Muscle of arm (tissue), 12 donors: Measurements from ENCODE around the gene PTPN9. TPM values are rescaled to one million over a fixed set of nuclear protein-coding genes. Genes with fewer than 3 reads are reported as not detected.
A peak's percentile ranks its signal among the peaks of the same experiment; 100 is the strongest.
"Not testable (repeated sequence)": the region's sequence is repeated elsewhere in the genome, so short reads cannot be mapped to it uniquely, and the experiment has no call there.

Experiments
- DNase-seq: peaks from one replicate; pipeline ENCODE4 v3.0.0-alpha.2; 2013
- polyA plus RNA-seq, 12 donors: library from polyadenylated mRNA; unstranded; fragments of 120-200 nt; gene quantifications; one replicate each; pipeline ENCODE4 v1.2.1, GENCODE V29; 2013; ENCODE audit not compliant: insufficient read length in 12 of 12

PTPN9 gene
- polyA plus RNA-seq, 12 donors = 16.4 to 31.9 (median 23.4) TPM; not detected in 1

DNA sequence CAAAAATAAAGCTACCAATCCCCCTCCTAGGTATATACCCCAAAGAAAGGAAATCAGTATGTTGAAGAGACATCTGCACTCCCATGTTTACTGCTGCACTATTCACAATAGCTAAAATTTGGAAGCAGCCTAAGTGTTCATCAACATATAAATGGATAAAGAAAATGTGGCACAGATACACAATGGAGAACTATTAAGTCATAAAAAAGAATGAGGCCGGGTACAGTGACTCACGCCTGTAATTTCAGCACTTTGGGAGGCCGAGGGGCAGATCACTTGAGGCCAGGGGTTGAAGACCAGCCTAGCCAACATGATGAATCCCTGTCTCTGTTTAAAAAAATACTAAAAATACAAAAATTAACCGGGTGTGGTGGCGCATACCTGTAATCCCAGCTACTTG, 10.0 kb upstream of the PTPN9 start:
- DNase-seq = no peak

DNA sequence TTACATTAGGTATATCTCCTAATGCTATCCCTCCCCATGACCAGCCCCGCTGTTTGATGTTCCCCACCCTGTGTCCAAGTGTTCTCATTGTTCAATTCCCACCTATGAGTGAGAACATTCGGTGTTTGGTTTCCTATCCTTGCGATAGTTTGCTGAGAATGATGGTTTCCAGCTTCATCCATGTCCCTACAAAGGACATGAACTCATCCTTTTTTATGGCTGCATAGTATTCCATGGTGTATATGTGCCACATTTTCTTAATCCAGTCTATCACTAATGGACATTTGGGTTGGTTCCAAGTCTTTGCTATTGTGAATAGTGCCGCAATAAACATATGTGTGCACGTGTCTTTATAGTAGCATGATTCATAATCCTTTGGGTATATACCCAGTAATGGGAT, 7.3 kb upstream of the PTPN9 start:
- DNase-seq = not testable (repeated sequence)

DNA sequence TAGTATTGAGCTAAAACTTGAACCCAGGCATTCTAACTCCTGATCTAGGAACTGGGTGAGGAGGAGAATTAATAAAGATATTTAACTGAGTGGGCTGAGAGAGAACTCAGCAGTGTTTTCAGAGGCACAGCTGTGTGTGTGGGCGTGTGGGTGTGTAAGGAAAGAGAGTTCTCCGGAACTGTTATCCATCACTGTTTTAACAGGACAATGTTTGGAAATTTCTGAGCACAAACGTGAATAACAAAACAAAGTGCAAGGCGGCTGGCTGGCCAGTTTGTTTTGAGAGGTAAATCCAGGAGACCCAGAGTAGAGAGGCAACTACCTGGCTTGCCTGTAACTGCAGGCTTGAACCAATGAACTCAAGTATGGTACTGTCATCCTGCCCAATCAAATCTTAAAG, 5.0 kb upstream of the PTPN9 start:
- no peak for DNase-seq

DNA sequence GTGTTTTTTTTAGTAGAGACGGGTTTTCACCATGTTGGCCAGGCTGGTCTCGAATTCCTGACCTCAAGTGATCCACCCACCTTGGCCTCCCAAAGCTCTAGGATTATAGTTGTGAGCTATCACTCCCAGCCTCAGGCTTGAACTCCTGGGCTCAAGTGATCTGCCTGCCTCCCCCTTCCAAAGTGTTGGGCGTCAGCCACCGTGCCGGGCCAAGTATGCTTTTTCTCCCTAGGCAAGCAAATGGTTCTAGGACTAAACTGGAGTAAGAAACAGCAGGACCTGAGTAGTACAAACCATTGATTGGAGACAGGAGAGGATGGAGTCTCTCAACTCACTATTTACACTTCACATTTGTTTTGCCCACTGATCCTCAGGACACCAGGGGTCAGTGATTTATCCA, 4.6 kb upstream of the PTPN9 start:
- no peak for DNase-seq

DNA sequence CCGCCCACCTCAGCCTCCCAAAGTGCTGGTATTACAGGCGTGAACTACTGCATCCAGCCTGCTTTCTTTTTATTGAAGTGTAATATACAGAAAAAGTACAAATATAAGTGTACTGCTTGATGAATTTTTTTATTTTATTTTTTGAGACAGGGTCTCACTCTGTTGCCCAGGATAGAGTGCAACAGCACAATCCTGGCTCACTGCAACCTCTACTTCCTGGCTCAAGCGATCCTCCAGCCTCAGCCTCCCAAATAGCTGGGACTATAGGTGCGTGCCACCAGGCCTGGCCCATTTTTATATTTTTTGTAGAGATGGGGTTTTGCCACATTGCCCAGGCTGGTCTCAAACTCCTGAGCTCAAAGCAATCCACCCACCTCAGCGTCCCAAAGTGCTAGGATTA, 3.8 kb upstream of the PTPN9 start:
- DNase-seq = not testable (repeated sequence)

DNA sequence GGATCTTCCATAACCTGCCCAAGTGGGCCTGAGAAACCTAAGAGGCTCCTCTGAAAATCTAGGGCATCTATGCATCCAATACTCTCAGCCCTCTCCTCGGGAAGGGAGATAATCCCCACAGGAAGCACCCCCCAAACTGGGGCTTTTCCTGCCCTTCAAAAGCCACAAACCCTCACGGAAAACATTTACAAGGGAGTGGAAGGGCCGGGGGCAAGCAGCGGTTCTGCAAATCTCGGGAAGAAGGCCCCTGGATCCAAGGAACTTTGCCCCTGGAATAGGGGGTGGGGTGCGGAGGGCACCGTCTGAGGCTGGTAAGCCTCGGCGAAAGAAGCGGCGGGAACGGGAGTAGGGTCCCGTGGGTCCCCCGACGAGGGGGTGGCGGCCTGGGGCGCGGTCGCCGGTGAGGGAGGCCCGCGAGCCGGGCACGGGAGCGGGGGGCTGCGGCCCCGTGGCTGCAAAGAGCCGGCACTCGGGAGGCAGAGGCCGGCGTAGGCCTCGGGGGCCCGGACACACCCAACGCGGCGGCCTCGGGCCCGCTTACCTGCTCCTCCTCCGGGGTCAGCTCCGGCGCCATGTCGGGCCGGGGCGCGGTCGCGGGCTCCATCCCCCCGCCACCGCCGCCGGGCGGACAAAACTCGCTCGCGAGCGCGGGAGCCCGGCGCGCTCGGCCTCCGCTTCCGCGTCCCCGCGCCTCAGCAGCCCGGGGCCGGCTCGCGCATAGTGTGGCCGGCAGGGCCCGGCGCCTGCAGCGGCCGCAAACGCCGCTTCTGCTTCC, 755 bp downstream of the PTPN9 start:
- DNase-seq = peak; percentile 19

DNA sequence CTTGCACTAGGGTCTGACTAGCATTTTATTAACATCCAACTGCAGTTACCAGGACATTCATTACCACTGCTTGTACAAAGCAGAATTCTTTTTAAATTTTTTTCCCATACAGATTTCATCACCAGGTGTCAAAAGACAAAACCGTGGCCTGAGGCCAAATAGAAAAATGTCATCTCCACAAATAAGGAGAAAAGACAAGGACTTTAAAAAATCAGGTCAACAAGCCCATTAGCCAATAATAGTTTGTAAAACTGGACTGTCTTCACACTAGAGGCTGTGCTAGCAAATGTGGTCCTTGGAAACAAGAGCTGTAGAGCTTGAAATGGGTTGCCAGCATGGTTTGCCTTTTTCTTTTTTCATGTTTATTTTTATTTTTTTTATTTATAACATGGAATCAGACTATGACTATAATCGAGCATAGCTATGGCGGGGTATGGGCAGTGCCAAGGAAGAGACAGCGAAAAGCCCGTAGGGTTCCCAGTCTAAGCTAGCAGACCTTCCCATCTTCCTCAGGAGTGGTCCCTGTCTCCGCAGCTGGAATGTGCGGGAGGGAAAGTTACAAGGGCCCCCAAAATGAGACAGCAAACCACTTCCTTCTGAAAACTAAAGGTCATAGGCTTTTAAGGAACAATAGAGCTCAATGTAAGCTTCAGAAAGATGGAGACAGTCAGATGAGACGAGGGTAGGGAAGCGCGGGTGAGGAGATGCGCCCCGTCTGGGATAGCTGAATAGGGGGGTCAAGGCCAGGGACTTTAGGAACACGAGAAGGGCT, 1.5 kb downstream of the PTPN9 start:
- no peak for DNase-seq

DNA sequence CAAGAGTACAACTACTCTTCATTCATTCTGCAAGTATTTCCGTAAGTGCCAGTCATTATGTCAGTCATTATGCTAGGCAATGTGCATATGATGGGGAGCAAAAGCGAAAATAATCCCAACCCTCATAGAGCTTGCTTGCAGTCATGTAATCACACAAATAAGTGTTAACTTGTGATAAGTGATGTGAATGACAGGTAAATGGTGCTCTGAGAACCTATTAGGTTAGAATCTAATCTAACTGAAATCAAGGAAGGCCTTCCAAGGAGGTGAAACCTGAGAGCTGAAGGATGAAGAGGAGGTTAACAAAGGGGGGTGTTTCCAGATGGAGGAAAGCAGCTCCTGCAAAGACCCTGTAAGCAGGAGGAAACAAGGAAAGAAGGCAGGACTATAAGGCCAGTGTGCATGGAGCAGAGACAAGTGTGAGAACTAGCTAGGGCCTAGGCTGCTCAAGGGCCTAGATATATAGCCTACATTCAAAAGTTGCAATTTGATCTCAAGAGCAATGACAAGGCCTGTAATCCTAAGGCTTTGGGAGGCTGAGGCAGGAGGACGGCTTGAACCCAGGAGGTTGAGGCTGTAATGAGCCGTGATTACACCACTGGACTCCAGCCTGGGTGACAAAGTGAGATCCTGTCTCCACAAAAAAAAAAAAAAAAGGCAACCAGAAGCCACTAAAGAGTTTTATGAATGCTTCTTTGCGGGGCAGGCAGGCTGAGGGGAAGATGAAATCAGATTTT, 5.3 kb downstream of the PTPN9 start:
- no peak for DNase-seq

DNA sequence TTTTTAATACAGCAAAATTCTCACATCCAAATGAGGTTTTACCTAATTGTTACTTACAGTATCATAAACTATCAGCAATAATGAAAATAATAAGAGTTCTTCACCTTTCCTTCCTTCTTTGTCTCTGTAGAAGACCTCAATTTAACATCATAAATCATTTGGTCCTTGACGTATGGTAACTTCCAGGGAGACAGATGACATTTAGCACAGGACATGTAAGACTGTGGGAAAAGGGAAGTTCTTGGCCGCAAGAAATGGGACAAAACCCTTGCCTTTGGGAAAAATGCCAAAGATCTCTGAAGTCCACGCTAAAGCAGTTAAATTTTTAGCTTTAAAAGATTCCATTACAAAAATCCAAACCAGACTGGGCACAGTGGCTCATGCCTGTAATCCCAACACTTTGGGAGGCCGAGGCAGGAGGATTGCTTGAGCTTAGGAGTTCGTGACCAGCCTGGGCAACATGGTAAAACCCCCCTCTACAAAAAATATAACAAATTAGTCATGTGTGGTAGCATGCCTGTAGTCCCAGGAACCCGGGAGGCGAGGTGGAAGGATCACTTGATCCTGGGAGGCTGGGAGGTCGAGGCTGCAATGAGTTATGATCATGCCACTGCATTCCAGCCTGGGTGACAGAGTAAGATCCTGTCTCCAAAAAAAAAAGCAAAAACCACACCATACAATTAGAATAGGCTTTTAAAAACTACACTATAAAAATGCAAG, 8.8 kb downstream of the PTPN9 start:
- no peak for DNase-seq

DNA sequence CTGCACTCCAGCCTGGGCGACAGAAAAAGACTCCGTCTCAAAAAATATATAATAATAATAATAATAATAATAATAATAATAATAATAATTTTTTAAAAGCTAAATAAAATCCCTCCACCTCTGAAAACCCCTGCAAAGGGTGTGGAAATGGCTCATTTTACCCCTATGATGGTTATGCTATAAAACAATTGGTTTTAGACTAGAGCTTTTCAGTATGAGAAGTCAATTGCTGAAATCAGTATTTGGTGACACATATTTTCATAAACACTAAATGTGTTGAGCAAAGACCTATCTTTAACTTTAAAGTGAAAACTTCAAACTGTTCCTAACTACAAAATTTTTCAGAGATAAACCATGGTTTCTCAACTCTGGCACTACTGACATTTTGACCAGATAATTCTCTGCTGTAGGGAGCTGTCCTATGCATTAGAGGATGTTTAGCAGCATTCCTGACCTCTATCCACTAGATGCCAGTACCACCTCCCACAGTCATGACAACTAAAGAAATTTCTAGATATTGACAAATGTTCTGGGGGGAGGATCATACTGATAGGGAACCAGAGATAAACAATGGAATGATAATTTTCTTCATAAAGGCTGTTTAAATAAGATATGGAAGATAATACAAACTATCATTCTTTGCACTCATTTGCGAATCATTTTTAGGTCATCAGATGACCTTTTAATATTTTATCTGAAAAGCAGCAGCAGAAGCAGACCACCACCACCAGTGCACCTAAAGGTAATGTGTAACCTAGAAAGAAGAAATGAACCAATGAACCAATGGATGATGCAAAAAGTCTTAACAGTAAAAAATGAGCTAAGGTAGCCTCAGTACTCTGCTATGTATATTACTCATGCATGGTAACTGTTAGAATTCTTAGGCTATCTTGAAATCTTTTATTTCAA, 13.8 kb downstream of the PTPN9 start:
- DNase-seq = no peak

DNA sequence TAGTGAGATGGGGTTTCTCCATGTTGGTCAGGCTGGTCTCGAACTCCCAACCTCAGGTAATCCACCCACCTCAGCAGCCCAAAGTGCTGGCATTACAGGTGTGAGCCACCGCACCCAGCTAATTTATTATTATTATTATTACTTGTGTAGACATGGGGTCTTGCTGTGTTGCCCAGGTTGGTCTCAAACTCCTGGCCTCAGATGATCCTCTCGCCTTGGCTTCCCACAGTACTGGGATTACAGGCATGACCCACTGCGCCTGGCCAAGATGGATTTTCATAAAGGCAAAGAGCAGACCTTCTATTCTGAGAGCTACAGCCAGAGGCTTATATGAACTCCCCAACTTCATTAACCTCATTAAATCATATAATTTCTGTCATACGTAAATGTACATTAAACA, 17.2 kb downstream of the PTPN9 start:
- DNase-seq = no peak

DNA sequence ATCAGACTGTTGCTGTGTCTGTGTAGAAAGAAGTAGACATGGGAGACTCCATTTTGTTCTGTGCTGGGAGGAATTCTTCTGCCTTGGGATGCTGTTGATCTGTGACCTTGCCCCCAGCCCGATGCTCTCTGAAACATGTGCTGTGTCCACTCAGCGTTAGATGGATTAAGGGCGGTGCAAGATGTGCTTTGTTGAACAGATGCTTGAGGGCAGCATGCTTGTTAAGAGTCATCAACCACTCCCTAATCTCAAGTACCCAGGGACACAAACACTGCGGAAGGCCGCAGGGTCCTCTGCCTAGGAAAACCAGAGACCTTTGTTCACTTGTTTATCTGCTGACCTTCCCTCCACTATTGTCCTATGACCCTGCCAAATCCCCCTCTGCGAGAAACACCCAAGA, 19.8 kb downstream of the PTPN9 start:
- not testable (repeated sequence) for DNase-seq

DNA sequence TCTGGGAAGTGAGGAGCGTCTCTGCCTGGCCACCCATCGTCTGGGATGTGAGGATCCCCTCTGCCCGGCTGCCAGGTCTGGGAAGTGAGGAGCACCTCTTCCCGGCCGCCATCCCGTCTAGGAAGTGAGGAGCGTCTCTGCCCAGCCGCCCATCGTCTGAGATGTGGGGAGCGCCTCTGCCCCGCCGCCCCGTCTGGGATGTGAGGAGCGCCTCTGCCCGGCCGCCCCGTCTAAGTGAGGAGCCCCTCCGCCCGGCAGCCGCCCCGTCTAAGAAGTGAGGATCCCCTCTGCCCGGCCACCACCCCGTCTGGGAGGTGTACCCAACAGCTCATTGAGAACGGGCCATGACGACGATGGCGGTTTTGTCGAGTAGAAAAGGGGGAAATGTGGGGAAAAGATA, 20.2 kb downstream of the PTPN9 start:
- not testable (repeated sequence) for DNase-seq

DNA sequence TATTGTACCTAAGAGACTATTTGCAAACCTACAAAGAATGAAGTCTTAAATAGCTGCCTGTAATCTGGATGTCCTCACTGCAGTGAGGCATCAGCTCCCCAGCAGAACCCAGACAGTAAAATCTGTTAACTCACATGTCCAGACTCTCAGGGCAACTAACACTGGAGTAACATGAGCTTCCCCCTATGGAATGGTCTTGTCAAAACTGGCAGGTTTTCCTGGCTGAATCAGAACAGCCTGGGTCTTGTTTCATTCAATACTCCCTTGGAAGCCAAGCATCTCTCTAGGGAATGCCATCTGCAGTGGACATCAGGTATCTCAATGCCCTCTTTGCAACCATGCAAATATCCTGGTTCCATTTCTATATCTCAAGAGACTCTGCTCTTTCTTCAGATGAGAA, 24.4 kb downstream of the PTPN9 start:
- DNase-seq = no peak

DNA sequence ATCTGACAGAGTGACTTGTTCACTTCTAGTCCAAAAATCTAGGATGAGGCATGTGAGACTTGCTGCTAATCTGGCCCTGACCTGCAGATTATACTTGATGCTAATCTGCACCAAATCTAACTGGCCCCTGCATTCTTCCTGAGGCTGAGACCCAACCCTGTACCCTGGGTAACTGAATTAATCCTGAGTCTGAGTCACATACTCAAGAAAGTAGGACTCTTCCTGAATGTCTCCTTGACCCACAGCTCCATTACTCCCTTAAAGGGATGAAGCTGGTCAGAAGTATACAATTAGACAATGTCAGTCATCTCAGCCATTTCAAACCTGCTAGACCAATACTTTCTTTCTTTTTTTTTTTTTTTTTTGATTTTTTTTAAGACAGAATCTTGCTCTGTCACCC, 25.5 kb downstream of the PTPN9 start:
- DNase-seq = no peak

DNA sequence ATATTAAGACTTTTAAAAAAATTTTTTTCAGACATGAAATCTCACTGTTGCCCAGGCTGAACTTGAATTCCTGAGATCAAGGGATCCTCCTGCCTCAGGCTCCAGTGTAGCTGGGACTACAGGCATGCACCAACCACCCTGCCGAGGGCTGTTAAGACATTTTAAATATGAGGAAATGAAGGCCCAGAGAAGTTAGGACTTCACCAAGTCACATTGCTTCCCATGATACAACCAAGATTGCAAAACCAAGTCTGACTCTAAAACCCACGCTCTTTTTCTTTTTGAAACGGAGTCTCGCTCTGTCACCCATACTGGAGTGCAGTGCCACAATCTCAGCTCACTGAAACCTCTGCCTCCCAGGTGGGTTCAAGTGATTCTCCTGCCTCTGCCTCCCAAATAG, 28.0 kb downstream of the PTPN9 start:
- DNase-seq = no peak

DNA sequence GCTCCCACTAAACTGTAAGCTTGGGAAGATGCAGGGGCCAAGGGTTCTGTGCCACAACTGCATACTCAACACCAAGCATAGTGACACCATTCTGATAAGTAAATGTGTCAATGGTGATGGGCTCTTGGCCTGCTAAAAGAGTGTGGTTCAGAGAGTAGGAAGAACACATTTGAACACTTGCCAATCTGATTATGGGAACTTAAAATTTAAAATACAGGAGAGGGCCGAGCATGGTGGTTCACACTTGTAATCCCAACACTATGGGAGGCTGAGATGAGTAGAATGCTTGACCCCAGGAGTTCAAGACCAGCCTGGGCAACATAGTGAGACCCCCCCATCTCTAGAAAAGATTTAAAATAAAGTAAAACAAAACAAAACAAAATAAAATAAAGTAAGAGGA, 34.1 kb downstream of the PTPN9 start:
- no peak for DNase-seq

DNA sequence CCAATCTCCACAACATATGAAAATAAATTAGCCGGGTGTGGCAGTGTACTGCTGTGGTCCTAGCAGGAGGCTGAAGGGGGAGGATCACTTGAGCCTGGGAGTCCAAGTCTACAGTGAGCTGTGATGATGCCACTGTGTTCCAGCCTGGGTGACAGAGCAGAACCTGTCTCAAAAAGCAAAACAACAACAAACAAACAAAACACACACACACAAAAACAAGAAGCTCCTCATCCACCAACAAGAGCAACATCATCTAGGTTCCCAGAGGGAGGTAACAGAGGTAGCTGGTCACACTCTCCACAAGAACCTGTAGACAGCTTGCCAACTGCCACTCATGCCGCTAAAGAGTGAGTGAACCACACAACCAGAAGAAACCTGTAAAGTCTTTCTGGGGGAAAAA, 34.8 kb downstream of the PTPN9 start:
- DNase-seq = no peak

DNA sequence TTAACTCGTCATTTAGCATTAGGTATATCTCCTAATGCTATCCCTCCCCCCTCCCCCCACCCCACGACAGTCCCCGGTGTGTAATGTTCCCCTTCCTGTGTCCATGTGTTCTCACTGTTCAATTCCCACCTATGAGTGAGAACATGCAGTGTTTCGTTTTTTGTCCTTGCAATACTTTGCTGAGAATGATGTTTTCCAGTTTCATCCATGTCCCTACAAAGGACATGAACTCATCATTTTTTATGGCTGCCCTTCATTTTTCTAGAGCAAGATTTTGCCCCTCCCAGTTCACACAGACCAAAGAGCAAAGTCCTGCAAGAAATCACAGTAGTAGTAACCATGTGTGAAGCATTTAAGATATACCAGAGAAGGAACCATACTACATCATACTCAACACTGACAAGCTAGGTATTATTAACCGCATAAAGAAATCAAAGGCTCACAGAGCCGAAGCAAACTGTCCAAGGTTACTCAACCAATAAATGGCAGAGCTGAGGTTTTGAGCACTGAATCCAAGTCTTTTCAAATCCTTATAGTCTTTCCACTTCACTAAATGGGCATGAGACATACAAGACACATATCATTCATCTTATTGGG, 36.1 kb downstream of the PTPN9 start:
- not testable (repeated sequence) for DNase-seq

DNA sequence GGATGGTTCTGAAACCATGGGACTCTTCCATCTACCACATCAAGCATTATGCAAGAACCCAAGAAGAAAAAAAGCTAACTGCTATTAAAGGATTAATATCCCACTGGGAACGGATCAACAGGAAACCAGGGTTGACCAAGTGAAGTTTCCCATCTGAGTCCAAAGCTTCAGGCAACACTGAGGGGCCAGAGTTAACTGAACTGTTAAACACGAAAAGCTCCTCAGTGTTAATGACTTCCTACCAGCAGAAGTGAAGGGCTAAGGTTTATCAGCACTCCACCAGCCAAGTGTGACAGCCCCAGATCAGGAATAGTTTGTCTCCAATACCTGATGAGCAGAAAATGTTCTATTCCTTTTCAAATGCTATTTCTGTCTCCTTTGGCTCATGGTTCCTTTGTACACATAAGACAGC, 36.7 kb downstream of the PTPN9 start:
- no peak for DNase-seq

DNA sequence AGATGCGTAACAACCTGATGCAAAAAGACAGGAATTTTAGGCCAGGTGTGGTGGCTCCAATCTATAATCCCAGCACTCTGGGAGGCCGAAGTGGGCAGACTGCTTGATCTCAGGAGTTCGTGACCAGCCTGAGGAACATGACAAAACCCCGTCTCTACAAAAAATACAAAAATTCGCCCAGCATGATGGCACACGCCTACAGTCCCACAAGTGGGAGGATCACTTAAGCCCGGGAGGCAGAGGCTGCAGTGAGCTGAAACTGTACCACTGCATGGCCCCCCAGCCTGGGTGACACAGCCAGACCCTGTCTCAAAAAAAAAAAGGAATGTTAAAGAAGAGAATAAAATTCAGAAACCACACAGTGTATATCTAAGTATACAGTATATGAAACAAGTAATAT, 40.7 kb downstream of the PTPN9 start:
- no peak for DNase-seq
